ENCODE results near the gene GLUL.
A peak's percentile ranks its signal among the peaks of the same experiment; 100 is the strongest.
"Not testable (repeated sequence)": the region's sequence is repeated elsewhere in the genome, so short reads cannot be mapped to it uniquely, and the experiment has no call there.

GLUL gene

GRCh38 chr1:182392050-182393028, 749 bp upstream of the GLUL start:
- DNase-seq: peak; percentile 23

- DNase-seq: no peak
These were observed 595 bp downstream of the GLUL start for GRCh38 chr1:182391028-182391361.

- DNase-seq: peak; percentile 7
These were observed 2.0 kb downstream of the GLUL start for GRCh38 chr1:182389619-182390047.

- DNase-seq: no peak
These were observed 3.0 kb downstream of the GLUL start for GRCh38 chr1:182388392-182389134.

- DNase-seq: no peak
These were observed 4.0 kb downstream of the GLUL start for GRCh38 chr1:182387566-182387965.

GRCh38 chr1:182386980-182387379, 4.6 kb downstream of the GLUL start:
- DNase-seq: no peak

- DNase-seq: no peak
These were observed 5.4 kb downstream of the GLUL start for GRCh38 chr1:182385885-182386853.

- no peak for DNase-seq
These were observed 7.1 kb downstream of the GLUL start for GRCh38 chr1:182384387-182384960.

GRCh38 chr1:182383934-182384333, 7.7 kb downstream of the GLUL start:
- DNase-seq: no peak

- DNase-seq: no peak
These were observed 8.4 kb downstream of the GLUL start for GRCh38 chr1:182383037-182383661.

GRCh38 chr1:182381962-182382819, 9.4 kb downstream of the GLUL start:
- DNase-seq: no peak

- DNase-seq: no peak
These were observed 11.4 kb downstream of the GLUL start for GRCh38 chr1:182380199-182380598.

- not testable (repeated sequence) for DNase-seq
These were observed 11.8 kb downstream of the GLUL start for GRCh38 chr1:182379781-182380180.

GRCh38 chr1:182376936-182377574, 14.5 kb downstream of the GLUL start:
- no peak for DNase-seq

GRCh38 chr1:182374101-182374834, 17.3 kb downstream of the GLUL start:
- no peak for DNase-seq

- no peak for DNase-seq
These were observed 21.1 kb downstream of the GLUL start for GRCh38 chr1:182370532-182370931.

- DNase-seq: no peak
These were observed 22.7 kb downstream of the GLUL start for GRCh38 chr1:182368903-182369302.

GRCh38 chr1:182368358-182368757, 23.2 kb downstream of the GLUL start:
- DNase-seq: no peak

- DNase-seq: no peak
These were observed 23.7 kb downstream of the GLUL start for GRCh38 chr1:182367926-182368325.

GRCh38 chr1:182366596-182366995, 25.0 kb downstream of the GLUL start:
- DNase-seq: no peak

Data from CD4-positive, alpha-beta T cell treated with Interleukin-6 for 4 hours (primary cell).